BJ (cell line): Measurements from ENCODE around the gene VAMP2. TPM values are rescaled to one million over a fixed set of nuclear protein-coding genes. Genes with fewer than 3 reads are reported as not detected.

Source experiments
- CTCF ChIA-PET: fragments of 350-600 bp; formaldehyde crosslinking; extraction: SDS; loops from one replicate; lab custom pipeline; 2021; ENCODE audit warnings: antibody characterized with exemption, inconsistent platforms; lab: Yijun Ruan, JAX
- POLR2A ChIA-PET: fragments of 300-600 bp; sonication (Branson Sonifier 250); formaldehyde crosslinking; extraction: SDS; loops from one replicate; lab custom pipeline; 2021; ENCODE audit warnings: antibody characterized with exemption; lab: Charles Lee
- DNase-seq: peaks from one replicate; pipeline ENCODE4 v3.0.0-alpha.2; 2011; ENCODE audit warnings: low read depth
- H3K27me3 ChIP-seq: 2 replicates; pipeline ENCODE4 v1.6.0; 2011; ENCODE audit warnings: low read length; ENCODE audit not compliant: control insufficient read depth, insufficient read depth
- H3K36me3 ChIP-seq: 2 replicates; pipeline ENCODE4 v1.5.1; 2011; ENCODE audit warnings: low read length; ENCODE audit not compliant: control insufficient read depth, insufficient read depth
- H3K4me3 ChIP-seq: 2 replicates; pipeline ENCODE4 v1.5.1; 2011; ENCODE audit warnings: low read depth, mild to moderate bottlenecking, control low read depth, low read length
- polyA plus RNA-seq: library from polyadenylated mRNA; depleted of rRNA; stranded (reverse); fragments of >200 nt; gene quantifications from 2 replicates; pipeline ENCODE4 v1.2.3, GENCODE V29; 2011
- TF ChIP-seq, protein P1 (sequence below): IDR thresholded peaks from 2 replicates; pipeline ENCODE4 v1.5.1; 2011; ENCODE audit warnings: low read depth, mild to moderate bottlenecking, control low read depth, inconsistent platforms, low read length, moderate library complexity; ENCODE audit not compliant: insufficient read depth

VAMP2 gene
- polyA plus RNA-seq, 1 experiment, result 22.8 TPM

DNA sequence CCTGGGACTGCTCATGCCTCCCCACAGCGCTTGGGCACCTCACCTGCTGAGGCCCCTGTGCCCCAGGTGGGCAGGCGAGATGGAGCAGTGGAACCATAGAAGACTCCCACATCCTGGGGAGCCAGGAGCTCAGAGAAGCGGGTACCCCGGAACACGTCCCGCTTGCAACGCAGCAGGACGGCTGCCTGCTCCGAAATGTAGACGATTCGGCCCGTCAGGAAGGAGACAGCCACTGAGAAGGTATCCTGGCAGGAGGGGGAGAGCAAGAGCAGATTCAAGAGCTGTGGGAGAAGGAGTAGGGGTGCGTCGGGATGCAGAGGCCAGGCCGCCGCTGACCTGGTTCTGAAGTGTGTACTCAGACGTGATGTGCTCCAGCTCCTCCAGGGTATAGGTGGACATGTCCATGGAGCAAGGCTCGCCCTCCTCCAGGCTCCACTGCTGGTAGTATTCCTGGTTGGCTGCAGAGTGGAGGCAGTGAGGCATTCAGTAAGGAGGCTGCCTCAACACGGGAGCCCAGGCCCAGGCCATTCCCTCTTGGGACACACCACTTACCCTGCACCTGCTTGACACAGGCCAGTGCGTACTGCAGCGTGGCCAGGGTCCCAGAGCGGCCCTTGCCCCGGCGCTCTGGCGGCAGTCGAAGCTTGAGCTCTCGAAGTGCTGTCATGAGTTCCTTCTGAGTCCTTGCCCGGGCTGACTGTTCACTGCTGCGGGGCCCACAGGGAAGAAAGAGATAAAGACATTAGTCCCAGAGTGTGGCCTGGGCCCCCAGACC lies 13.1 kb downstream of the VAMP2 start:
- ChIA-PET POLR2A (no interaction called here), CTCF (interaction anchor here (1.6 kb wide), 1 partner anchor 9 kb away, joined by 5 read pairs; no protein-coding TSS in a partner anchor)
- Histone ChIP-seq H3K27me3 (no peaks in the 10 kb centered on the region), H3K36me3 (peaks cover 43% of the 10 kb centered on the region), H3K4me3 (no peak overlapping the region)
- DNase-seq, result no peak
- TF ChIP-seq, protein P1, sequence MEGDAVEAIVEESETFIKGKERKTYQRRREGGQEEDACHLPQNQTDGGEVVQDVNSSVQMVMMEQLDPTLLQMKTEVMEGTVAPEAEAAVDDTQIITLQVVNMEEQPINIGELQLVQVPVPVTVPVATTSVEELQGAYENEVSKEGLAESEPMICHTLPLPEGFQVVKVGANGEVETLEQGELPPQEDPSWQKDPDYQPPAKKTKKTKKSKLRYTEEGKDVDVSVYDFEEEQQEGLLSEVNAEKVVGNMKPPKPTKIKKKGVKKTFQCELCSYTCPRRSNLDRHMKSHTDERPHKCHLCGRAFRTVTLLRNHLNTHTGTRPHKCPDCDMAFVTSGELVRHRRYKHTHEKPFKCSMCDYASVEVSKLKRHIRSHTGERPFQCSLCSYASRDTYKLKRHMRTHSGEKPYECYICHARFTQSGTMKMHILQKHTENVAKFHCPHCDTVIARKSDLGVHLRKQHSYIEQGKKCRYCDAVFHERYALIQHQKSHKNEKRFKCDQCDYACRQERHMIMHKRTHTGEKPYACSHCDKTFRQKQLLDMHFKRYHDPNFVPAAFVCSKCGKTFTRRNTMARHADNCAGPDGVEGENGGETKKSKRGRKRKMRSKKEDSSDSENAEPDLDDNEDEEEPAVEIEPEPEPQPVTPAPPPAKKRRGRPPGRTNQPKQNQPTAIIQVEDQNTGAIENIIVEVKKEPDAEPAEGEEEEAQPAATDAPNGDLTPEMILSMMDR, result no peak

DNA sequence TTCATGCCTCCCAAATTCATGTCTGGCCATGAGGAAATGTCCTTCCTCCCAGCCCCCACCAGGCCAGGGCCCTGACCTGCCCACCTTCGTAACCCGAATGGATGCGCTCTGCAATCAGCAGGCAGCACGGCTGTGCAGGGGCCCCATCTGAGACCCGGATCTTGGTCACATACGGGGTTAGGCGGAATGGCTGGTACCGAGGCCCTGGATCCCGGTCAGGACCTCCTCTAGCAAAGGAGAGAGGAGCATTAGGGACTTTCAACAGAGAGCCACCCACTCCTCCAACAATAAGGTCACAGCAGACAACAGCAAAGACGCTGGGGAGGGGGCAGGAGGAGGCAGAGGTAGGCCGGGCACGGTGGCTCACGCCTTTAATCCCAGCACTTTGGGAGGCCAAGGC lies 14.2 kb downstream of the VAMP2 start:
- no peaks in the 10 kb centered on the region for H3K27me3 ChIP-seq
- DNase-seq, result no peak
- CTCF ChIA-PET, result interaction anchor here (0.6 to 1.2 kb wide), 4 partner anchors 10 to 158 kb away, joined by 3 to 4 read pairs (median 4); no protein-coding TSS in a partner anchor
- POLR2A ChIA-PET, result no interaction called here
- H3K4me3 ChIP-seq, result no peak overlapping the region
- TF ChIP-seq, protein P1, result no peak
- peaks cover 52% of the 10 kb centered on the region for H3K36me3 ChIP-seq

DNA sequence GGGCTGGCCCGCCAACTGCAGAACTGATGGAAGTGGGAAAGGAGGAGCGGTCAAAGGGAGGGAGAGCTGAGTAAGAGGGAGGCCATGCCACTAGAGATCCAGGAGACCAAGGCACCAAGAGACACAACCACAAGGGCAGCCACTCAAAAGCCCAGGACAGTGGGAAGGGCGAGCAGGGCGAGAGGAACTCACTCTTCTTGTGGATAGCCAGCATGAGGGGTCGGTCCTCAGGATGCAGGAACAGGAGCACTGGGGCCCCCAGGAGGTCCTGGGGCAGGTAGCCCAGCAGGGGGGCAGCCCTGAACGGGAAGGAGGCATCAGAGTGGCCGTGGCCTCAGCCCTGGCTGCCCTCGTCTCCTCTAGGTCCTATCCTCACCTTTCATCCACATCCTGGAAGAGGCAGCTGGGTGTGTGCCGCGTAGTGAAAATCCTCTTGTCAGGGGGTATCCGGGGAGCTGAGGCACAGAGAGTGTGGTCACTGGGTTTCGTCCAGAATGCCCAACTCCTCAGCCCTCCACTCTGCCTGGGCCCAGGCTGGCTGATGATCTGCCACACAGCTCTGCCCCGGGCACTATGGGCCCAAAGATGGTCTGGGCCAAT lies 14.8 kb downstream of the VAMP2 start:
- TF ChIP-seq, protein P1, result no peak
- ChIA-PET POLR2A (no interaction called here), CTCF (interaction anchor here (0.6 to 1.2 kb wide), 4 partner anchors 9 to 159 kb away, joined by 3 to 4 read pairs (median 4); no protein-coding TSS in a partner anchor)
- DNase-seq, result no peak
- Histone ChIP-seq H3K27me3 (no peaks in the 10 kb centered on the region), H3K4me3 (no peak overlapping the region), H3K36me3 (peaks cover 54% of the 10 kb centered on the region)

DNA sequence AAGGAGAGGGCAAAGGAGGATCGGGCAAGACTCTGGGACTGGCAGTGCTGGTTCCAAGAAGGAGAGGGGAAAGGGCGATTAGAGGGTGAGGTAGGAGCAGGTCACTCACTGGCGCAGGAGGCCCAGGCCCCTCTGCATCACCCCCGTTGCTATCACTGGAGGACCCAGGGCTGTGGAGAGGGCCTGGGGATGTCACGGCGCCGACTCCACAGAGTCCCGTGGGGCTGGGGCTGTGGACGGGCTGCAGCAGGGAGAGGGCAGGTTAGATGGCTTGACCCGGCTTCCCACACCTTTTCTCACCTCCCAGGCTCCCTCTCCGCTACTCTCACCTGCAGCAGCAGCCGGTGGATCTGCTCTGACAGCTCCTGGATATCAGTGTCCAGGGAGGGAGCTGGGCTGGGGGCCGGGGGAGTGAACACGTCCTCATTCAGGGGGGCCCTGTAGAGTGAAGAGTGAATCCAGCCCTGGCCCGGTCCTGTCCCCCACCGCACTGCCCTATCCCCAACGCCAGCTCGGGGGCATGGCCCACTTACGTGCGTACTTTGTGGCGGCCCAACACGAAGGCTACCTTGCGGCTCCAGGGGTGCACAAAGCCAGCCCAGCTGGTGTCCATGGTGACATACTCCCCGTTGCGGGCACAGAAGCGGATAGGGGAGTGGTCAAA lies 15.5 kb downstream of the VAMP2 start:
- peaks cover 59% of the 10 kb centered on the region for H3K36me3 ChIP-seq
- POLR2A ChIA-PET, result no interaction called here
- no peaks in the 10 kb centered on the region for H3K27me3 ChIP-seq

More for the DNA sequence above, 15.5 kb downstream of the VAMP2 start:
- DNase-seq, result no peak
- CTCF ChIA-PET, result interaction anchor here (1.0 to 1.2 kb wide), 2 partner anchors 8 to 10 kb away, joined by 3 to 4 read pairs; no protein-coding TSS in a partner anchor
- TF ChIP-seq, protein P1, result no peak
- H3K4me3 ChIP-seq, result no peak overlapping the region
